GM12878 (cell line): ENCODE data around the gene CNKSR1. TPM values are rescaled to one million over a fixed set of nuclear protein-coding genes. Genes with fewer than 3 reads are reported as not detected.
A peak's percentile ranks its signal among the peaks of the same experiment; 100 is the strongest.

Experiments used
- NFYB ChIP-seq: IDR thresholded peaks from 2 replicates; pipeline ENCODE4 v1.6.1; 2011; ENCODE audit warnings: low read depth, mild to moderate bottlenecking, low read length, improper control_type of control experiment, moderate library complexity; ENCODE audit not compliant: insufficient read depth
- ZNF24 ChIP-seq: fragments of 450-650 bp; IDR thresholded peaks from 2 replicates; pipeline ENCODE4 v1.6.1; 2017; ENCODE audit warnings: antibody characterized with exemption, mild to moderate bottlenecking
- polyA plus RNA-seq, 11 experiments: library from polyadenylated mRNA; depleted of rRNA in 4 of 11; unstranded in 6 of 11; stranded (reverse) in 5 of 11; fragments of >200 nt; fragmentation: Nextera tagmentation in 4 of 11; fragmentation: Illumina TruSeq in 1 of 11; extraction: Ambion mirVana in 4 of 11; extraction: Trizol in 1 of 11; gene quantifications; 1 replicate in 1 of 11; 2 replicates in 10 of 11; pipeline versions ENCODE4 v1.2.1 to v1.2.3, GENCODE V29; 2011 to 2016; ENCODE audit warnings: inconsistent platforms in 2 of 11, missing spikeins in 2 of 11, low read depth in 1 of 11
- total RNA-seq, 4 experiments: library from RNA; depleted of rRNA in 3 of 4; stranded (reverse); fragments of >200 nt in 3 of 4; fragmentation: Illumina TruSeq in 1 of 4; extraction: Trizol in 1 of 4; gene quantifications; 2 replicates each; pipeline versions ENCODE4 v1.2.1 to v1.2.3, GENCODE V29; 2013 to 2021
- TF ChIP-seq, protein P1 (sequence below): IDR thresholded peaks from 2 replicates; pipeline ENCODE4 v1.6.1; 2011; ENCODE audit warnings: borderline replicate concordance, low read depth, mild to moderate bottlenecking, moderate library complexity, low read length; ENCODE audit not compliant: insufficient read depth, poor library complexity, severe bottlenecking
- TF ChIP-seq, protein P2 (sequence below): fragments of 450-650 bp; formaldehyde crosslinking; IDR thresholded peaks from 2 replicates; pipeline ENCODE4 v1.4.0; 2022; ENCODE audit warnings: mild to moderate bottlenecking, moderate library complexity
- TF ChIP-seq, protein P3 (sequence below): fragments of 150-350 bp; IDR thresholded peaks from 2 replicates; pipeline ENCODE4 v1.6.1; 2016; ENCODE audit warnings: low read depth, low read length

CNKSR1 gene
- total and polyA plus RNA-seq, 10 of the 15 experiments (the other 5 are each of a cell fraction or from before 2014, with no cell fraction given): 0.06 to 1.2 (median 0.86) TPM

DNA sequence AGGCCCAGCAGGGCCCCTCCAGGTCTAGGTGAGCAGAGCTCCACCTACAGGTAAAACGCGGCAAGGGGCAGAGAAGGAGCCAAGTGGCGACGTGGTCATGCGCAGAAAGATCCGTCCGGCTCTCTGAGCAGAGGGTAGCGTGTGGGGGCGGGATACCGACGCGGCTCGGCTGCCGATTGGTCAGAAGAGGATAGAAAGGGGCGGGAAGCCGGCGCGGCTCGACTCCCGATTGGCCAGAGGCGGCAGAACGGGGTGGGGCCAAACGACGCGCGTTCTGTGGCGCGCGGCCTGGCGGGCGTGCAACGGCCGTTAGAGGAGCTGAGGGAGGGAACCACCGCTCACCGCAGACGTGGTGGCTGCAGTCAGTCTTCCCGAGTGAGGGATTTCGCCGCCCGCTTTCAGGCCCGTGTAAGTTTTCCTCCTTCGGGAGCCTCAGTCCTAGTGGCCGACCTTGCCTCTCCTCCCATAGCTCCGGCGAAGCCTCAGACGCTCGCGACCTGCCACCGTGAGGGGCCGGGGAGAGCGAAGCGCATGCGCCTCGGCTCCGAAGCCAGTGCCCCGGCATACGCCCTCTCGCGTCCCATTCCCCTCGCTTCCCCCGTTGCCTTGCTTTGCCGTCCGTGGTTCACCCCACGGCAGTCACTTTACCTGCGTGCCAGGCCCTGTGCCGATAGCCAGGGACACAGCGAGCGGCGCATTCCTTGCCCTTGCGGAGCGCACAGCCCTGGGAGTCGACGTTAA lies 56.8 kb downstream of the CNKSR1 start, which contains the start of gene CEP85 (continued):
- TF ChIP-seq, protein P1, sequence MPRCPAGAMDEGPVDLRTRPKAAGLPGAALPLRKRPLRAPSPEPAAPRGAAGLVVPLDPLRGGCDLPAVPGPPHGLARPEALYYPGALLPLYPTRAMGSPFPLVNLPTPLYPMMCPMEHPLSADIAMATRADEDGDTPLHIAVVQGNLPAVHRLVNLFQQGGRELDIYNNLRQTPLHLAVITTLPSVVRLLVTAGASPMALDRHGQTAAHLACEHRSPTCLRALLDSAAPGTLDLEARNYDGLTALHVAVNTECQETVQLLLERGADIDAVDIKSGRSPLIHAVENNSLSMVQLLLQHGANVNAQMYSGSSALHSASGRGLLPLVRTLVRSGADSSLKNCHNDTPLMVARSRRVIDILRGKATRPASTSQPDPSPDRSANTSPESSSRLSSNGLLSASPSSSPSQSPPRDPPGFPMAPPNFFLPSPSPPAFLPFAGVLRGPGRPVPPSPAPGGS: no peak
- TF ChIP-seq ZNF24 (no peak), NFYB (peak; percentile 82; the same call in 1 of the 2 replicates)
- TF ChIP-seq, protein P2, sequence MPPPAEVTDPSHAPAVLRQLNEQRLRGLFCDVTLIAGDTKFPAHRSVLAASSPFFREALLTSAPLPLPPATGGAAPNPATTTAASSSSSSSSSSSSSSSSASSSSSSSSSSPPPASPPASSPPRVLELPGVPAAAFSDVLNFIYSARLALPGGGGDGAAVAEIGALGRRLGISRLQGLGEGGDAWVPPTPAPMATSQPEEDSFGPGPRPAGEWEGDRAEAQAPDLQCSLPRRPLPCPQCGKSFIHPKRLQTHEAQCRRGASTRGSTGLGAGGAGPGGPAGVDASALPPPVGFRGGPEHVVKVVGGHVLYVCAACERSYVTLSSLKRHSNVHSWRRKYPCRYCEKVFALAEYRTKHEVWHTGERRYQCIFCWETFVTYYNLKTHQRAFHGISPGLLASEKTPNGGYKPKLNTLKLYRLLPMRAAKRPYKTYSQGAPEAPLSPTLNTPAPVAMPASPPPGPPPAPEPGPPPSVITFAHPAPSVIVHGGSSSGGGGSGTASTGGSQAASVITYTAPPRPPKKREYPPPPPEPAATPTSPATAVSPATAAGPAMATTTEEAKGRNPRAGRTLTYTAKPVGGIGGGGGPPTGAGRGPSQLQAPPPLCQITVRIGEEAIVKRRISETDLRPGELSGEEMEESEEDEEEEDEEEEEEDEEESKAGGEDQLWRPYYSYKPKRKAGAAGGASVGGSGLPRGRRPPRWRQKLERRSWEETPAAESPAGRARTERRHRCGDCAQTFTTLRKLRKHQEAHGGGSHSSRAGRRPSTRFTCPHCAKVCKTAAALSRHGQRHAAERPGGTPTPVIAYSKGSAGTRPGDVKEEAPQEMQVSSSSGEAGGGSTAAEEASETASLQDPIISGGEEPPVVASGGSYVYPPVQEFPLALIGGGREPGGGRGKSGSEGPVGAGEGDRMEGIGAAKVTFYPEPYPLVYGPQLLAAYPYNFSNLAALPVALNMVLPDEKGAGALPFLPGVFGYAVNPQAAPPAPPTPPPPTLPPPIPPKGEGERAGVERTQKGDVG: no peak
- TF ChIP-seq, protein P3, sequence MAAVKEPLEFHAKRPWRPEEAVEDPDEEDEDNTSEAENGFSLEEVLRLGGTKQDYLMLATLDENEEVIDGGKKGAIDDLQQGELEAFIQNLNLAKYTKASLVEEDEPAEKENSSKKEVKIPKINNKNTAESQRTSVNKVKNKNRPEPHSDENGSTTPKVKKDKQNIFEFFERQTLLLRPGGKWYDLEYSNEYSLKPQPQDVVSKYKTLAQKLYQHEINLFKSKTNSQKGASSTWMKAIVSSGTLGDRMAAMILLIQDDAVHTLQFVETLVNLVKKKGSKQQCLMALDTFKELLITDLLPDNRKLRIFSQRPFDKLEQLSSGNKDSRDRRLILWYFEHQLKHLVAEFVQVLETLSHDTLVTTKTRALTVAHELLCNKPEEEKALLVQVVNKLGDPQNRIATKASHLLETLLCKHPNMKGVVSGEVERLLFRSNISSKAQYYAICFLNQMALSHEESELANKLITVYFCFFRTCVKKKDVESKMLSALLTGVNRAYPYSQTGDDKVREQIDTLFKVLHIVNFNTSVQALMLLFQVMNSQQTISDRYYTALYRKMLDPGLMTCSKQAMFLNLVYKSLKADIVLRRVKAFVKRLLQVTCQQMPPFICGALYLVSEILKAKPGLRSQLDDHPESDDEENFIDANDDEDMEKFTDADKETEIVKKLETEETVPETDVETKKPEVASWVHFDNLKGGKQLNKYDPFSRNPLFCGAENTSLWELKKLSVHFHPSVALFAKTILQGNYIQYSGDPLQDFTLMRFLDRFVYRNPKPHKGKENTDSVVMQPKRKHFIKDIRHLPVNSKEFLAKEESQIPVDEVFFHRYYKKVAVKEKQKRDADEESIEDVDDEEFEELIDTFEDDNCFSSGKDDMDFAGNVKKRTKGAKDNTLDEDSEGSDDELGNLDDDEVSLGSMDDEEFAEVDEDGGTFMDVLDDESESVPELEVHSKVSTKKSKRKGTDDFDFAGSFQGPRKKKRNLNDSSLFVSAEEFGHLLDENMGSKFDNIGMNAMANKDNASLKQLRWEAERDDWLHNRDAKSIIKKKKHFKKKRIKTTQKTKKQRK: peak; percentile 57; the same call in 1 of the 2 replicates
- TF ChIP-seq, all 136 proteins: peak for 42
